Smooth muscle cell (in vitro differentiated cells): Measurements from ENCODE around the gene ZNF507. TPM values are rescaled to one million over a fixed set of nuclear protein-coding genes. Genes with fewer than 3 reads are reported as not detected.

Experiments used
- DNase-seq: peaks from one replicate; lab custom pipeline; 2025; ENCODE audit not compliant: unreplicated experiment; lab: John Stamatoyannopoulos, UW
- H2AFZ ChIP-seq: fragments of 200-600 bp; sonication (generic); 2 replicates; pipeline ENCODE4 v1.6.0; 2016; ENCODE audit warnings: antibody characterized with exemption, low read depth, mild to moderate bottlenecking
- H3F3A ChIP-seq: fragments of 200-600 bp; sonication (generic); 2 replicates; pipeline ENCODE4 v1.6.0; 2017; ENCODE audit warnings: antibody characterized with exemption, low read depth
- H3K27ac ChIP-seq: fragments of 200-600 bp; sonication (generic); 2 replicates; pipeline ENCODE4 v1.5.1; 2016; ENCODE audit warnings: low read depth, mild to moderate bottlenecking
- H3K27me3 ChIP-seq: fragments of 200-600 bp; sonication (generic); 2 replicates; pipeline ENCODE4 v1.6.1; 2016; ENCODE audit warnings: low read depth, mild to moderate bottlenecking
- H3K36me3 ChIP-seq: fragments of 200-600 bp; sonication (generic); 2 replicates; pipeline ENCODE4 v1.5.1; 2016; ENCODE audit warnings: low read depth
- H3K4me1 ChIP-seq: fragments of 200-600 bp; sonication (generic); 2 replicates; pipeline ENCODE4 v1.5.1; 2016; ENCODE audit warnings: low read depth
- H3K4me2 ChIP-seq: fragments of 200-600 bp; sonication (generic); 2 replicates; pipeline ENCODE4 v1.6.0; 2016; ENCODE audit warnings: mild to moderate bottlenecking
- H3K4me3 ChIP-seq: fragments of 200-600 bp; sonication (generic); 2 replicates; pipeline ENCODE4 v1.5.1; 2016; ENCODE audit warnings: mild to moderate bottlenecking
- H3K79me2 ChIP-seq: fragments of 200-600 bp; sonication (generic); 2 replicates; pipeline ENCODE4 v1.6.0; 2016; ENCODE audit warnings: low read depth, mild to moderate bottlenecking
- H3K9ac ChIP-seq: fragments of 200-600 bp; sonication (generic); 2 replicates; pipeline ENCODE4 v1.6.0; 2016; ENCODE audit warnings: low read depth
- H3K9me3 ChIP-seq: fragments of 200-600 bp; sonication (generic); replicated peaks from 2 replicates; pipeline ENCODE4 v1.5.1; 2016; ENCODE audit warnings: low read depth
- H4K20me1 ChIP-seq: fragments of 200-600 bp; sonication (generic); 2 replicates; pipeline ENCODE4 v1.6.0; 2016; ENCODE audit warnings: low read depth
- CTCF ChIP-seq: fragments of 200-600 bp; sonication (generic); IDR thresholded peaks from 2 replicates; pipeline ENCODE4 v1.5.1; 2017; ENCODE audit warnings: borderline replicate concordance, mild to moderate bottlenecking, antibody characterized with exemption; ENCODE audit not compliant: insufficient read depth, poor library complexity, severe bottlenecking
- WGBS: methylation state at CpG from one replicate; pipeline ENCODE4 v1.1.7; 2016; ENCODE audit warnings: low lambda C conversion rate; 5-methylcytosine and 5-hydroxymethylcytosine counted together
- polyA plus RNA-seq: library from polyadenylated mRNA; unstranded; fragments of >200 nt; fragmentation: Nextera tagmentation; extraction: Ambion mirVana; gene quantifications from 2 replicates; pipeline ENCODE4 v1.2.1, GENCODE V29; 2016
- total RNA-seq: library from RNA; depleted of rRNA; stranded (reverse); fragments of >200 nt; gene quantifications from 2 replicates; pipeline ENCODE4 v1.2.3, GENCODE V29; 2014

ZNF507 gene
- total and polyA plus RNA-seq, 2 experiments from 2014 or later = 4.4 to 8.0 TPM

GRCh38 chr19:32437096-32437495 is 91.7 kb downstream of the ZNF507 start:
- Histone ChIP-seq H3K4me1 (no peaks in the 10 kb centered on the region), H4K20me1 (no peaks in the 10 kb centered on the region), H3K4me2 (no peak overlapping the region), H3K27ac (no peak overlapping the region), H3K9ac (no peak overlapping the region), H3K9me3 (no peaks in the 10 kb centered on the region), H3K79me2 (no peaks in the 10 kb centered on the region), H3K4me3 (no peak overlapping the region), H3K36me3 (peaks cover 4% of the 10 kb centered on the region), H3K27me3 (no peaks in the 10 kb centered on the region), H3F3A (no peaks in the 10 kb centered on the region), H2AFZ (no peak overlapping the region)
- TF ChIP-seq CTCF = no peak
- WGBS = 97% methylated on average over 1 of the region's 1 CpG
- no peak for DNase-seq

Other genes starting within 250 kb of the ZNF507 start
- gene DPY19L3, start 60.2 kb downstream of the ZNF507 start, total RNA-seq = 26.4 and 50.0 TPM in 2 replicates
- gene DPY19L3, start 60.2 kb downstream of the ZNF507 start, polyA plus RNA-seq = 5.8 and 7.2 TPM in 2 replicates
- gene PDCD5, start 235.6 kb downstream of the ZNF507 start, total RNA-seq = 131 and 148 TPM in 2 replicates
- 220 and 222 TPM in 2 replicates for gene PDCD5, start 235.6 kb downstream of the ZNF507 start, polyA plus RNA-seq